Right ventricle myocardium inferior (tissue), 1 donor: ENCODE data around the gene PTPRN2. TPM values are rescaled to one million over a fixed set of nuclear protein-coding genes. Genes with fewer than 3 reads are reported as not detected.
"Not testable (repeated sequence)": the region's sequence is repeated elsewhere in the genome, so short reads cannot be mapped to it uniquely, and the experiment has no call there.

Source experiments
- ATAC-seq: fragments of 200-7000 bp; cut with Tn5 transposase; one replicate; pipeline ENCODE4 v1.9.1; 2020; ENCODE audit warnings: mild to moderate bottlenecking, moderate library complexity
- DNase-seq: peaks from one replicate; pipeline ENCODE4 v3.0.0; 2021; ENCODE audit errors: missing footprints
- intact Hi-C: fragments of 100-400 bp; cut with DNase I; formaldehyde crosslinking; loops from one replicate; pipeline ENCODE4 v1.11.0; 2022
- total RNA-seq: library from RNA; stranded (reverse); fragmentation: NEBNext Ultra II Directional; extraction: Animal tissue kit (Norgen Biotek cat#: 25700); gene quantifications from one replicate; pipeline ENCODE4 v1.2.1, GENCODE V29; 2021
- donor health status: DM: no; HTN: yes; CAD: no; lungs with severe emphysema.

PTPRN2 gene
- total RNA-seq, 1 donor from 2014 or later, result 1.6 TPM

GRCh38 chr7:158357898-158358821, 229.5 kb downstream of the PTPRN2 start:
- ATAC-seq, result no peak
- intact Hi-C loops, result no loop called here
- DNase-seq, result no peak

GRCh38 chr7:158357106-158357897, 230.3 kb downstream of the PTPRN2 start:
- no peak for DNase-seq
- ATAC-seq, result no peak
- intact Hi-C loops, result no loop called here

GRCh38 chr7:158356454-158356853, 231.2 kb downstream of the PTPRN2 start:
- DNase-seq, result no peak

GRCh38 chr7:158355456-158356065, 232.1 kb downstream of the PTPRN2 start:
- intact Hi-C loops, result no loop called here
- ATAC-seq (no peak), DNase-seq (no peak)

More at GRCh38 chr7:158356454-158356853, 231.2 kb downstream of the PTPRN2 start:
- intact Hi-C loops, result no loop called here
- ATAC-seq, result no peak

- DNase-seq (no peak), ATAC-seq (no peak)
- intact Hi-C loops, result no loop called here
Measured at GRCh38 chr7:158354861-158355260, 232.8 kb downstream of the PTPRN2 start.

- ATAC-seq, result no peak
- intact Hi-C loops, result no loop called here
- no peak for DNase-seq
Measured at GRCh38 chr7:158353606-158354570, 233.7 kb downstream of the PTPRN2 start.

- intact Hi-C loops, ATAC-seq: not testable (repeated sequence)
Measured at GRCh38 chr7:158351899-158352729, 235.5 kb downstream of the PTPRN2 start.

GRCh38 chr7:158351481-158351880, 236.1 kb downstream of the PTPRN2 start:
- DNase-seq (no peak), ATAC-seq (no peak)
- intact Hi-C loops, result no loop called here

More at GRCh38 chr7:158351899-158352729, 235.5 kb downstream of the PTPRN2 start:
- DNase-seq, result not testable (repeated sequence)

- no peak for ATAC-seq
Measured at GRCh38 chr7:158351051-158351450, 236.6 kb downstream of the PTPRN2 start.

GRCh38 chr7:158350166-158350900, 237.3 kb downstream of the PTPRN2 start:
- intact Hi-C loops, result no loop called here
- ATAC-seq (no peak), DNase-seq (no peak)

More at GRCh38 chr7:158351051-158351450, 236.6 kb downstream of the PTPRN2 start:
- DNase-seq, result no peak
- intact Hi-C loops, result no loop called here

- ATAC-seq (no peak), DNase-seq (no peak)
- intact Hi-C loops, result no loop called here
Measured at GRCh38 chr7:158348446-158348845, 239.2 kb downstream of the PTPRN2 start.

- DNase-seq, intact Hi-C loops, ATAC-seq: not testable (repeated sequence)
Measured at GRCh38 chr7:158348039-158348438, 239.6 kb downstream of the PTPRN2 start.

- DNase-seq, result no peak
- intact Hi-C loops, result no loop called here
- no peak for ATAC-seq
Measured at GRCh38 chr7:158345731-158346130, 241.9 kb downstream of the PTPRN2 start.

- no peak for DNase-seq
- ATAC-seq, result no peak
- intact Hi-C loops, result no loop called here
Measured at GRCh38 chr7:158344706-158345300, 242.8 kb downstream of the PTPRN2 start.

GRCh38 chr7:158343936-158344455, 243.6 kb downstream of the PTPRN2 start:
- ATAC-seq (no peak), DNase-seq (no peak)
- intact Hi-C loops, result no loop called here

- ATAC-seq, result no peak
- intact Hi-C loops, result no loop called here
- no peak for DNase-seq
Measured at GRCh38 chr7:158343526-158343925, 244.1 kb downstream of the PTPRN2 start.
